Epithelial cell of prostate (primary cell): Measurements from ENCODE around the gene THRB.
A peak's percentile ranks its signal among the peaks of the same experiment; 100 is the strongest.

Experiments
- DNase-seq: peaks from one replicate; pipeline ENCODE4 v3.0.0-alpha.2; 2011; ENCODE audit warnings: low read depth, low spot score
- H3K27ac ChIP-seq: fragments of 450-650 bp; 2 replicates; pipeline ENCODE4 v1.5.1; 2017; ENCODE audit warnings: mild to moderate bottlenecking

The THRB gene

DNA sequence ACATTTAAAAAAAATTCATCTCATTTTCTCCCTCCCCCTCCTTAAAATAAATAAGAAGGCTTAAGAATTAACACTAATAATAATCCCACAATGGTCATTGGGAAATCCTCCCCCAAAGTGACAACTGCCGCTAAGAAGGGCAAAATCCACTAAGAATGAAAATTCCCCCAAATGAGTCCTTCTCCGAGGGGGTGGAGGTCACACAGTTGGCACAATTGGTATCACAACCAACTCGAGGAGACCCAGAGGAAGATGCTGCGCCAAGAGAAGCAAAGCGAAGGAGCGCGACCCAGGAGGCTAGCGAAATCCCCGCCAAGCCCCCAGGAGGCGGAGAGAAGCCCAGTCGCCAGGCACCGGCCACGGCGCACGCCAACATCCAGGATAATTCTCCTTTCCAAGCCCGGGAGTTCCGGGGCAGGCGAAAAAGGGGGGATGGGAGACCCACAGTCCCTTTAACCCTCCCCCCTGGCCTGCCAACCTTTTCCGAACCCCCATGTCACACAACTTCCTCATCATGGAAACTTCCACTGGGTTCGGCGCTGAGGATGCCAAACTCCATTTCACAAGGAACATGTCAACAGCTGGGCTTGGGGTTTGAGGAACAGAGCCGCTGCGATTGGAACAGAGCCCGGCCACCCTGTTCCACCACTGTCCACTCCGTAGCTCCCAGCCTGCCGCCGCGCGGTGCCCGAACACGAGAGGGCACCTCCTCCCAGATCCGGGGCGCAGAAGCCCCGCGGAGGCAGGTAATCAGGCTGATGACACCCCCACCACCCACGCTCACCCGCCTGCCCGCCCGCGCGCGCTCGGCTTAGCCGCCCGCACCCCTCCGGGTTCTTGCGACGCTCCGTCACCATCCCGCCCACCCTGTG, 668 bp downstream of the THRB start:
- DNase-seq = no peak
- H3K27ac ChIP-seq = peak overlapping the region; percentile 95

DNA sequence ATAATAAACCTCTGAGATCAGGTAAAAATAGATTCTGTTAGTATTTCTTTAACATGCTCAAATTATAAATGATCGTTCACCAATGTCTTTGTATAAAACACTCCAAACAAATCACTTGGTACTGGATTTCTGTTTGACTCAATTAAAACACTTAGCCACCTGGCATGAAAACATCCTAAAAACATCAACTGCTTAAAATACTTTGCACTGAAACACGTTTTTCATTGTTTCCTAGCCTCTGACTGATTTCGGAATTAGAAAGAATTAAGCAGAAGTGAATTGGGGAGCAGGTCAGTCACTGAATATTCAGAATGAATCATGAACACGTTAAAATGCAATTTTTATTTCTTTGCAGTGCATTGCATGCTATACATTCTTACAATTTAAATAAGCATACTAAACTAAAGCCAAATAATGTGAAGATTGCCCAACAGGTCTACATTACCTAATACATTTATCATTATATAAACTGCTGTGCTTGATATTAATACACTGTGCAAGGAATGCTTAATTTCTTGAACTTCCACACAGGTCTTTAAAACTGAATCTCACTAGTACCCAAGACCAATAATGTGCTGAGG, 1.6 kb downstream of the THRB start:
- peak overlapping the region; percentile 95 for H3K27ac ChIP-seq
- no peak for DNase-seq

DNA sequence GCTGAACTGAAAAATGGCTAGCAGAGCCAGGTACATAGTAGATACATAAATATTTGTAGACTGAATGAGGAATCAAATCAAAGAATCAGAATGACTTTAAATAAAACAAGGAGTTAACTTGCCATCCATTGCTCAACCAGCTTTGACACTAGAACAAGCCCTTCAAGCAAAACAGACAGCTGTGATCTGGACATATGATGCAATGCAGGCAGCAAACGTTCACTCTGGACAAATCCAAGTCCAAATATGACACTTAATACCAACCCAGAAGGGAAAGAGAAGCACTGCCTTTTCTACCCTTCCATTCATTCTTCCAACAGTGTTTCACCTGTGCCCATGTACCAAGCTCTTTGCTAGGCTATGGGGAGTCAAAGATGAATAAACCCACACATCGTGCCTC, 4.5 kb downstream of the THRB start:
- DNase-seq = no peak
- H3K27ac ChIP-seq = peak overlapping the region; percentile 28

DNA sequence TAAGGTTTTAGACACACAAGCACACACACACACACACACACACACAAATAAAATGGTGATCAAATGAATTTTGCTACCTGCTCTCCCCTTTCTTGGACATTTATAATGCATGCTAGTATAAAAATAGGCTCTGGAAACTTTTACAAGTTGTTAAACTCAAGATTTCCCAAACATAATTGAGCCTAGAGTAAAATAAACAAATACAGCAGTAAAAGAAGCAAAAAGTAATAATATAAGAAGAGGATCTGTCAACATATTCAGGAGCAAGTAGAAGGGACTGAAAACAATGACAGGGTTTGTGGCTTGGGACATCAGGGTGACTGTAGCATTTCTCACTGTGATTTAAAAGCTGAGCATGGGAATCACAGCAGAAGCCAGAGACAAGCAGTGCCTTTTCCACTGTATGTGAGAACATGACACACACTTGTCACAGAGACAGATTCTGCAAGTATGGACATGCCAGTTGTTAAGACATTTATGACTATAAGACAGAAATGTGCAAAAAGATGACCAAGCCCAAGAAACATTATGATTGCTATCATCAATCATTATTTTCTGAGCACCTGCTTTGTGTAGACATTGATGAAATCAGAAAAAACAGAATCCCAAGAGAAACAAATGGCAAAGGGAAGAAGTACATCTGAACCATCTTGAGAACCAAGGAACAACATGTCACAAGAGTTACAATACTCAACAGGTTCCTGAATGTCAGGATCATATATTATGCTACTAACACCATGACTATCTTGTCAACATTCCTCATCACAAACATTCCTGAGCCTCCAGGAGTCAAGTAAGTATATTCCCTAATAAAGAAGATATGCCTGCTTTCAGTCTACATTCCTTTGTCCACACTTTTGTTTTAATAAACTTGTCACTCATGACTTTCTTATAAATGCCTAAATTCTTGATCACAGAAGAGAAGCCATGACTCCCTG, 7.1 kb downstream of the THRB start:
- no peak for DNase-seq
- H3K27ac ChIP-seq = peak overlapping the region; percentile 40

DNA sequence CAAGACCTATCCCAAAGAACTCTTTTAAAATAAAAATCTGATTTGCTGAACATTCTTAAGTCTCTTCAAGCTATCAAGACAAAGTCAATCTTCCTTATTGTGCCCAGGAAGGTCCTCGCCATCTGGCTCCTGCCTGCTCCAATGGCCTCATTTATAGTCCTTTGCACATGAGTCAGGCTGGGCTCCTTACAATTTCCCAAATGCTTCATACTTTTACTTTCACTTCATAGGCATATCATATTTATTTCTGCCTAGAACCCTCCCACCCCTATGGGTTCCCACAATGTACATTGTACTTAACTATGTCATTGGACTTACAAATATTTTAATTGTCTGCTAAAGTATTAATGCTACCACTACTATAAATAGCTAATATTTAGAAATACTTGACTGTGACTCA, 9.1 kb downstream of the THRB start:
- DNase-seq = no peak
- no peak overlapping the region for H3K27ac ChIP-seq

DNA sequence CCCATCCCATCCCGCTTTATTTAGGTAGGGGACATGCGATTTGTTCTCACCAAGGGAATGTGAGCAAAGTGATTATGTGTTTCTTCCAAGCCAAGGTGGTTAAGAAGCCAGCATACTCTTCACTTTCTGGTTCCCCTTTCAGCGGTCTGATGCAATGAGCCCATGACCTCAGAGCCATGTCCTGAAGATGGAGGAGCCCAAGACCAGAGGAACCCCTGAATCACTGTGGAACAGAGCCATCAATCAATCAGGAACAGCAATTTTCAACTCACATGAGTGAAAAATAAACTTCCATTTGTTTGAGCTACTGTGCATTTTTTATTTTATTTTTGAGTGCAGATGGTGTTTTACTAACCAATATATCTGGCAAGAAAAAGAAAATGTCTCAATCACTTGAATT, 10.8 kb downstream of the THRB start:
- no peak overlapping the region for H3K27ac ChIP-seq
- DNase-seq = no peak

DNA sequence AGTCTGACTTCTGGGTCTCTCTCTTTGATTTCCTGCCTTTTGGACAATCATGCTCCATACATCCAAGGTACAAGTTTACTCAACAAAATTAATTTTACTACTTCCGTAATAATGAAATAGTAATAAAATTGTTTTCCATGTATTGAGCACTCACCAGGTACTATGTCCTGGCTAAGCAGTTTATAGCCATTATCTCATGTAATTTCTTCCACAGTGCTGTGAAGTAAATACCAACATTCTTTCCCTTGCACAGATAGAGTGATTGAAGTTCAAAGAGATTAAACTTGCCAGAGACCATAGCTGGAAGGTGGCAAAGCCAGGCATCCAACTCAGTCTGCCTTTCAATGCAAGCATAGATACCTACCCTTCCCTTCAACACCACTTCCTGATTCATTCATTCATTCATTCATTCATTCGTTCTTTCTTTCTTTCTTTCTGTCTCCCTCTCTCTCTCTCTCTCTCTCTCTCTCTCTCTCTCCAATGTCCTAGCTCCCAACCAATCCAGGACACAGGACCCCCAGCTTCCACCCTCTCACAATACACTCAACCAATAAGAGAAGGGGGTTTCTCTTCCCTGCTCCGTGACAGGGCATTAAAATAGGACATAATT, 12.4 kb downstream of the THRB start:
- H3K27ac ChIP-seq = no peak overlapping the region
- no peak for DNase-seq

DNA sequence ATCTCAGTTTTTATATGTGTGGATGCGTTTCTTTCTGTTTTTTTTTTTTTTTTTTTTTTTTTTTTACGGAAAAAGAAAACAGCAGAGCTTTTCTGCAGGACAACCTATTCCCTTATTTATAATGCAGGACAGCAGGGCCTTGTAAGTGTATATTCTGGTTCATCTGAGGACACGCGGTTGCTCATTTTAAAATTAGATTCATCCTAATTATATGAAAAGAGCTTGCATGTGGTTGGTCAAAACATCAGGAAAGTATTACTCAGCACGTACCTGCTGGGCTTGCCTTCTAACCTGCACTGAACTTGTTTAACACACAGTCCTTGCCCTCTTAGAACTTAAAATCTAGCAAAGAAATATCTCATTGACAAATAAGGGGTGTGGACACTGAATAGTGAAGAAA, 13.5 kb downstream of the THRB start:
- DNase-seq = no peak
- H3K27ac ChIP-seq = no peak overlapping the region

DNA sequence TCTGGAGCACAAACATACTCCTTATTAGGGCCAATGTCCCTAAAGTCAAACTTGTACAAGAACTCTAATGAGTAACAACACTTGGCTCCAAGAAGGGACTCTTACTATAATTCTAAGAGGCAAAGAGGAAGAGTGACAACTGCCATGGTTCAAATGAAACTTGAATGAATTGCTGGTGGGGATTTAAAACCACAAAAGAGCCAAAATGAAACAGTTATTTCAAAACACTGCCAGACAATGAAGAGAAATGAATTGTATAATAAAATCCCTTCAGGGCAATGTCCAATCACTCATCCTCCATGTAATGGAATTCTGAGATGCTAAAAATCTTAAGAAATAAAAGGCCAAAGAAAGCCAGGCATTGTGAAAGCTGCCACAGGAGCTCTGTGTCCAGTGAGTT, 14.2 kb downstream of the THRB start:
- no peak for DNase-seq
- no peak overlapping the region for H3K27ac ChIP-seq

DNA sequence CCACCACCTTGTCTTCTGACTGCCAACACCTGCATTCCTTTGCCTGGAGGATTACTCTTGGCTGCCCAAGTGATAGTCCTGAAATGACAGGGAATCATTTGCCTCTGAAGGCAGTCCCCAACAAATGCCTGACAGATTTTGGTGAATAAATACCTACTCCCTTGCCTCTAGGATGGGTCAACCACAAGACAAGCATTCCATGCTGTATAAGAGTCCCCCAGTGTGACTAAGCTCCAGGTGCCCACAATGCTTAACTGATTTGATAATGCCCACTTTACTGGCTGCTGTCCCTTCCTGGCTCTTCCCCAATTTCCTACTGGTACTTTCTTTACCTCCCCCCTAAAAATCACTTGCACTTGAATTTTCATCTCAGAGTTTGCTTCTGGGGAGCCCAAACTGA, 14.8 kb downstream of the THRB start:
- DNase-seq = no peak
- no peak overlapping the region for H3K27ac ChIP-seq

DNA sequence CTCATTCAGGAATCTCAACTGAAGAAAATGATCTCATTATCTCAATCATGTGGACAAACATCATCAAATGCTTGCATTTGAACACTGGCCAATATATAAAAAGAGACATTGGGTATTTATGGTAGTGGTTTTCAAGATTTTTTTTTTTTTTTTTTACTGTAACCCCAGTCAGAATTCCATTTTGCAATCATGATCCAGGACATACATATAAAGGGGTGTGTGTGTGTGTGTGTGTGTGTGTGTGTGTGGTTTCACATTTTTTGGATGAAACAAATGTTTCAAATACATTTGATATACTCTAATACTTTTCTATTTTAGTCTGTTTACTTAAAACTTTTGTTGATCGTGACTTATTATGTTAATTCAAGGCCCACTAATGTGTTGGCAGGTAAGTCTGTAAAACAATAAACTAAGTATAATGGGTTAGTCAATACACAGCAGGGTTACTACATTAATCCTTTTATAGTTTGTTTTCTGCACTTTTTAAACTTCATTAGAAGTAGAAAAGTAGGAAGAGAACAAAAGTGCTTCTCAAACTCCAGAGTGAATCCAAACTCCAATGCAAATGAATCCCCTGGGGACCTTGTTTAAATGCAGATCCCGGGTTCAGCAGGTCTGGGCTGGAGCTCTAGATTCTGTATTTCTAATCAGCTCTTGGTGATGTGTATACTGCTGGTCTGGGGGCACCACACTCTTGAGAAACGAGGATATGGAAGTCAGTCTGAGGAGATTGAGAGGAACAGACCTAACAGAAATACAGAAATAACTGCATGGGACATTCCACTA, 17.6 kb downstream of the THRB start:
- no peak overlapping the region for H3K27ac ChIP-seq
- no peak for DNase-seq

DNA sequence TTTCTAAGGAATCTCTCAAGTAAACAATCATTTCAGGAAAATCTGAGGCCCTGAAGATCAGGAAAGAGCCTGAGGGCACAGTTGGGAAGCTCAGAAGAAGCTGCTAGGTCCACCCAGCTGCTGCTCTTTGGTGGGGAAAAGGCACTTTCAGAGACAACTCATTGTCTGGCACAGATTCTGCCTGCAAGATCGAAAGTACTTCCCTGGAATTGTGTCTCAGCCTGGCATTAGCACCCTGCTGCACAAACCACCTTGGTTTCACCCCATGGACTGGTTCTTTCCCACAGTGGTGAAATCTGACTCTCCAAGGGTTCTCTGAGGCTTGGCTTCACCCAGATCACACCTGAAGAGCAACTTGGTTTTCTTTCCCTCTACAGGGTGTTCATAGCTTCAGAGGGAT, 18.7 kb downstream of the THRB start:
- no peak for DNase-seq
- no peak overlapping the region for H3K27ac ChIP-seq

DNA sequence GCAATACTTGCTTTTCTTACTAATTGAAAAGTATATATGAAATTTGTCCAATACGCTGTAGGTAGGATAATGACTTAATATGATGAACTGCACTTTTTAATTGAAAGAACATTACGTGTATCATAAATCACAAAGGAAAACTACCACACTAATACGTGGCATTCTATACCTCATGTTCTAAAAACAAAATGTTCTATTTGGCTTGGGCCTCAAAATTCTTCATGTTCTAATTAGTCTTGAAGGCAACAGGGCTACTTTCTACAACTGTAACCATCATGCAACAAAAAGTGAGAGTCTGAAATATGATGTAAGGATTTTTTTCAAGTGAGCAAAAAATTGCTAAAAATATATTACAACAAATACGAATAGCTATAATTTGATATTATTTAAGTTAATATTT, 19.8 kb downstream of the THRB start:
- DNase-seq = no peak
- no peak overlapping the region for H3K27ac ChIP-seq

DNA sequence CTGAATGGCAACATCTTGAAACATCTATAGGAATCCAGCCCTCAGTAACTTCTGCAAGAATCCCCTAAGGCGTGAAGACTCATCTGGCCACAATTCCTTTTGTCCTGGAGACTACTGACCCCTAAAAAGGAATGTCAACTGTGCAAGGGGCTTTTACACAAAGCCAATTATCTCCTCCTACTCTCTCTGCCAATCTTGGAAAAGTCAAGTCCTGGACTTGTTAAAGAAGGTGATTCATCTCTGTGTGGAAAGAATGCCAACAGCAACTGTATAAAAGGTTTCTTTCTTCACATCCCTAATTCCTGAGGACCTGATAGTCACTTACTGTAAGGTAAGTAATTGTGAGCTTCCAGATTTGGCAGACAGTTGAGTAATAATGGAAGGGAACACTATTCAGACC, 22.3 kb downstream of the THRB start:
- DNase-seq = peak; percentile 76
- H3K27ac ChIP-seq = peak overlapping the region; percentile 43

DNA sequence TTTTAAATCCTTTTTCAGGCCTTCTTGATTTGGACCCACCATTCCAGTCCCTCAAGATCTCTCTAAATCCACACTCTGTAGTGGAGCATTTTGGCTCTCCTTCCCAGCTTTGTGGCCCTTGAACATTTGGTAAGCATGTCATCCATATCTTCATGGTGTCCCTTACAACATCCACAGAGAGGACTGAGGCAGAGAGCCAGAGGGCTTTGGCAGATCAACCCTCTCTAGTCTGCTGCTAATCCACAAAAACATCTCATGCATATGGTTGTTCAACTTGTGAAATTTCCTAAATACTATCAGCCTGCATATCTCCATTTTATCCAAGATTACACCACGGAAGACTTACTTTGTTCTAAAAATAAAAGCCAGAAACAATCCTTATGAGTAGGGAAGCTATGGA, 23.2 kb downstream of the THRB start:
- no peak overlapping the region for H3K27ac ChIP-seq
- no peak for DNase-seq

DNA sequence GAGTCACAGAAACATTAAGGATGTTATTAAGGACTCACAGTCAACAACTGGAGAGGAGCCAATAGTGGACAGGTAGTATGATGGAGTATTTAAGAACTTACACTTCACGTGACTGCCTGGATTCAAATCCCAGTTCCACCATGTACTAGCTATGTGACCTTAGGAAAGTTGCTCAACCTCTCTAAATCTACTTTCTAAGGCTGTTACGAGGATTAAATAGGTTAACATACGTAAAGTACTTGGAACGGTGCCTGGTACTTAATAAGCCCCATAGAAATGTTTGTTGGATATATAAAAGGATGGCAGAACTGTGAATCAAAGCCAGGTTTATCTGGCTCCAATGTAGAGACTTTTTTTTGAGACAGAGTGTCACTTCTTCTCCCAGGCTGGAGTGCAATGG, 24.4 kb downstream of the THRB start:
- H3K27ac ChIP-seq = no peak overlapping the region

DNA sequence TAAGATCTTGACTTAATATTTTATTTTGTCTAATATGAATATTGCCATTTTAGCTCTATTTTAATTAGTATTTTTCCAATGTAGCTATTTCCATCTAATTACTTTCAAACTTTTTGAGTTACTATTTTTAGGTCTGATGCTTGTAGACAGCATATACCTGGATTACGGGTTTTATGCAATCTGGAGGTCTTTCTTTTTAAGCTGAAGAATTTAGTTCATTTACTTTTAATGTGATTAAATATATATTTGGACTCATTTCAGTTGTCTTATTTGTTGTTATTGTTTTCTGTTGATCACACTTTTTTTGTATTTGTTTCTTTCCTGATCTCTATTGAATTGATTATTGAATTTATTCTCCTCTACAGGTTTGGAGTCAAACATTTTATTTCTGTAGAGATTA, 30.3 kb downstream of the THRB start:
- H3K27ac ChIP-seq = no peak overlapping the region
- DNase-seq = no peak

More for the DNA sequence above, 24.4 kb downstream of the THRB start:
- DNase-seq = no peak

DNA sequence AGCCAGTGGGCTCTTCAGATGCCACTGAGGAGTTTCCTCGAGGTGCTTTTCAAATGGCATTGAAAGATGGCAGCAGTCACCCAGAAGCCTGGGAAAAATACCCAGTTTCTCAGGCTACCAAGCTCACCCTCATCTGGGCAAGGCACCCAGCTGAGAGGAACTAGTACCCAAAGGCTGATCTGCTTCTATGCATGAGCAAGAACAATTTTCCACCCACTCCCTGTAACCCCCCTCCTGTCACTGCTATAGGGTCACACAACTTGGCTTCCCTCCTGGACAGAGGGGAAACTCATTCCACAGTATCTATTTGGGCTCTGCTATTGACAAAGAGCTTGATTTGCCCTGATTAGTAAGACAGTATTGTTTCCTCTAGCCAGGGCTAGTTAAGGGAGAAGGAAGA, 31.9 kb downstream of the THRB start:
- H3K27ac ChIP-seq = no peak overlapping the region
- no peak for DNase-seq

DNA sequence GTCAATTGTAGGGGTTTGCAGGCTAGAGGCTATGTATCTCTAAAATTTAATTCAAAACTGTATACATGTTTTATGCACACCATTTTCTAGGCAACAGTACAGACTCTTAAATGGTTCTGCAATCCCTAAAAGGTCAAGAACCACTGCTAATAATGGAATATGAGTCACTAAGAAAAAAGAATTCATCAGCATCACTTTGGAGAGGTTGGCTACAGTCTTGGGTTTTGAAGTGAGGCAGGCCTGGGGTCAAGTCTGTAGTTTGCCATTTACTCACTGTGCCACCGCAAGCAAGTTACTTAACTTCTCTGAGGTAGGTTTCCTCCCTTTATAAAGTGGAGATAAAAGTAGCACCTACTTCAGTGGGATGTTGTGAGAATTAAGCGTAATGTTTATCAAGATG, 33.7 kb downstream of the THRB start:
- H3K27ac ChIP-seq = no peak overlapping the region
- DNase-seq = no peak

DNA sequence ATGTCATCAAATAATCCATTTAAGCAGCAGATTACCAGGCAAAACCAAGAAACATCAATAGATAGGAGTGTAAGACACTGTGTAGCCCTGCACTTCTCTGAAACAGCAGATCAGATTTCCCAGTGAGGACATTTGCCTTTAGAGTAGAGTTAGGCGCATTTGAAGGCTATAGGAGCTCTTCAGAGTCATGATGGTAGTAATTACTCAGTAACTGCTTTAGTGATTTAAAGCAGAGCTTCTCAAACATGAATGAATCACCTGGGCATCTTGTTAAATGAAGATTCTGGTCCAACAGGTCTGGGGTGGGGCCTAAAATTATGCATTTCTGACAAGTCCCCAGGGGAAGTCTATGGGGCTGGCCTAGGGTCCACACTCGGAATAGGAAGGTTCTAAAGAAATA, 36.9 kb downstream of the THRB start:
- no peak overlapping the region for H3K27ac ChIP-seq
- DNase-seq = peak; percentile 41
